Mesendoderm (in vitro differentiated cells): Measurements from ENCODE around the gene CCDC137.

Experiments
- DNase-seq: peaks from one replicate; pipeline ENCODE4 v3.0.0; 2013
- H2AK5ac ChIP-seq: 2 replicates; pipeline ENCODE4 v1.6.1; 2013; ENCODE audit warnings: low read length, inconsistent platforms
- H2BK120ac ChIP-seq: 2 replicates; pipeline ENCODE4 v1.6.1; 2013; ENCODE audit warnings: low read depth, mild to moderate bottlenecking, low read length, moderate library complexity, mixed read lengths
- H2BK15ac ChIP-seq: replicated peaks from 2 replicates; pipeline ENCODE4 v1.6.1; 2013; ENCODE audit warnings: low read depth, mild to moderate bottlenecking, moderate library complexity
- H2BK5ac ChIP-seq: 2 replicates; pipeline ENCODE4 v1.6.1; 2013; ENCODE audit warnings: low read length, inconsistent platforms
- H3K18ac ChIP-seq: 2 replicates; pipeline ENCODE4 v1.6.1; 2013; ENCODE audit warnings: mild to moderate bottlenecking, low read length, mixed read lengths
- H3K23ac ChIP-seq: one replicate; pipeline ENCODE4 v1.6.1; 2013; ENCODE audit warnings: low read length
- H3K27ac ChIP-seq: 2 replicates; pipeline ENCODE4 v1.5.1; 2013; ENCODE audit warnings: low read depth, mild to moderate bottlenecking, inconsistent platforms, low read length, moderate library complexity
- H3K27me3 ChIP-seq: 2 replicates; pipeline ENCODE4 v1.6.1; 2013; ENCODE audit warnings: low read length, control low read depth, mild to moderate bottlenecking, inconsistent platforms; ENCODE audit not compliant: insufficient read depth, poor library complexity
- H3K36me3 ChIP-seq: 2 replicates; pipeline ENCODE4 v1.6.1; 2013; ENCODE audit warnings: low read length, inconsistent platforms; ENCODE audit not compliant: control insufficient read depth, insufficient read depth
- H3K4ac ChIP-seq: one replicate; pipeline ENCODE4 v1.6.1; 2013; ENCODE audit warnings: low read depth, mild to moderate bottlenecking, low read length, moderate library complexity
- H3K4me1 ChIP-seq: 2 replicates; pipeline ENCODE4 v1.6.1; 2013; ENCODE audit warnings: low read depth, low read length, inconsistent platforms; ENCODE audit not compliant: control insufficient read depth
- H3K4me2 ChIP-seq: 2 replicates; pipeline ENCODE4 v1.6.1; 2013; ENCODE audit warnings: low read length
- H3K4me3 ChIP-seq: 2 replicates; pipeline ENCODE4 v1.5.1; 2013; ENCODE audit warnings: mild to moderate bottlenecking, low read length
- H3K56ac ChIP-seq: one replicate; pipeline ENCODE4 v1.6.1; 2013; ENCODE audit warnings: low read length
- H3K79me1 ChIP-seq: 2 replicates; pipeline ENCODE4 v1.6.1; 2013; ENCODE audit warnings: low read length, inconsistent platforms
- H3K79me2 ChIP-seq: 2 replicates; pipeline ENCODE4 v1.6.1; 2013; ENCODE audit warnings: mild to moderate bottlenecking, low read length; ENCODE audit not compliant: control insufficient read depth, insufficient read depth
- H3K9ac ChIP-seq: 2 replicates; pipeline ENCODE4 v1.6.1; 2013; ENCODE audit warnings: low read length, inconsistent platforms
- H4K5ac ChIP-seq: one replicate; pipeline ENCODE4 v1.6.1; 2013; ENCODE audit warnings: low read length
- H4K8ac ChIP-seq: one replicate; pipeline ENCODE4 v1.6.1; 2013; ENCODE audit warnings: low read depth, mild to moderate bottlenecking, control low read depth, low read length, moderate library complexity
- WGBS: extraction: QIAGEN DNeasy Blood & Tissue Kit; methylation state at CpG from one replicate; pipeline ENCODE4 v1.1.7; 2013; ENCODE audit warnings: low lambda C conversion rate, missing lambda C conversion rate; ENCODE audit not compliant: insufficient coverage; ENCODE audit errors: extremely low coverage; 5-methylcytosine and 5-hydroxymethylcytosine counted together

Gene CCDC137

GRCh38 chr17:81647640-81648012 lies 18.9 kb upstream of the CCDC137 start:
- Histone ChIP-seq H4K5ac (no peak overlapping the region), H3K18ac (no peak overlapping the region), H3K23ac (no peak overlapping the region), H3K4ac (no peak overlapping the region), H3K79me1 (no peaks in the 10 kb centered on the region), H2BK120ac (no peak overlapping the region), H2BK5ac (no peak overlapping the region), H2BK15ac (no peak overlapping the region), H3K27me3 (peaks cover 5% of the 10 kb centered on the region), H3K36me3 (no peaks in the 10 kb centered on the region), H3K79me2 (no peaks in the 10 kb centered on the region), H2AK5ac (no peak overlapping the region), H3K27ac (no peak overlapping the region), H3K4me3 (no peak overlapping the region), H3K4me2 (peak overlapping the region; percentile 28), H3K56ac (peak overlapping the region; percentile 35), H4K8ac (no peak overlapping the region), H3K4me1 (no peaks in the 10 kb centered on the region), H3K9ac (no peak overlapping the region)
- no peak for DNase-seq
- WGBS, result no CpG with 5 or more reads among the region's 21 CpGs

DNA sequence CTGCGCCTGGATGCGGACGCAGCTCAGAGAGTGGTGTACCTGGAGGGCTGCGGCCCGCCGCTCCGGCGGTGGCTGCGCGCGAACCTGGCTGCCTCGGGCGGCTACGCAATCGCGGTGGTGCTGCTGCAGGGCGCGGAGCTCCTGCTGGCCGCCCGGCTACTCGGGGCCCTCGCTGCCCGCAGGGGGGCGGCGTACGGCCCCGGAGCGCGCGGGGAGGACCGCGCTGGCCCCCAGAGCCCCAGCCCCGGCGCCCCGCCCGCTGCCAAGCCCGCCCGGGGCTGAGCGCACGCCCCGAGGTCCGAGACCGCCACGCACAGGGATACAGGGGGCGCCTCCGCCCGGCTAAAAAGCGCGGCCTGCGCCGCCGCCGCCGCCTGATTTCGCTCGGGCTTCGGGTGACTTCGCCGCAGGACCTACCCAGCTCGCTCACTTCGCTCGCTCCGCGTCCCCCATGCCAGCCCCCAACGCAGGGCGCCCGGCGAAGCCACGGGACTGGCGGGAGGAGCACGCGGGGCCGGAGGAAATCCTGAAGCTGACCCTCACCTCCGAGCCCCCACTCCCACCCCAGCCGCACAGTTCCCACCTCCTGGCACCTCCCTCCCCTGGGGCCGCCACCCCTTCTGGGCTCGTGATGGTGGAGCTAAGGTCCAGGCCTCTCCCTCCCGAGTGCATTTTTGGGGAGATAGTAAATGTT lies 18.4 kb upstream of the CCDC137 start:
- no peak overlapping the region for H3K4me3 ChIP-seq
- no peak for DNase-seq
- no peaks in the 10 kb centered on the region for H3K36me3 ChIP-seq

GRCh38 chr17:81648707-81649085 lies 17.8 kb upstream of the CCDC137 start:
- WGBS, result no CpG with 5 or more reads among the region's 14 CpGs
- no peak overlapping the region for H2BK15ac ChIP-seq
- no peaks in the 10 kb centered on the region for H3K36me3 ChIP-seq
- H3K4me1 ChIP-seq, result peaks cover 4% of the 10 kb centered on the region
- no peak overlapping the region for H4K5ac ChIP-seq
- H2BK5ac ChIP-seq, result no peak overlapping the region
- no peak overlapping the region for H3K4me2 ChIP-seq
- DNase-seq, result no peak
- peak overlapping the region; percentile 78 for H3K56ac ChIP-seq
- no peak overlapping the region for H4K8ac ChIP-seq
- no peaks in the 10 kb centered on the region for H3K79me2 ChIP-seq
- peaks cover 5% of the 10 kb centered on the region for H3K27me3 ChIP-seq
- no peak overlapping the region for H2AK5ac ChIP-seq
- H3K4me3 ChIP-seq, result no peak overlapping the region
- H3K23ac ChIP-seq, result no peak overlapping the region
- no peaks in the 10 kb centered on the region for H3K79me1 ChIP-seq
- H3K18ac ChIP-seq, result no peak overlapping the region
- H3K27ac ChIP-seq, result no peak overlapping the region
- H2BK120ac ChIP-seq, result no peak overlapping the region
- H3K4ac ChIP-seq, result no peak overlapping the region
- peak overlapping the region; percentile 53 for H3K9ac ChIP-seq

More for the DNA sequence above, 18.4 kb upstream of the CCDC137 start:
- H2BK120ac ChIP-seq, result no peak overlapping the region
- H3K4ac ChIP-seq, result no peak overlapping the region
- H3K4me1 ChIP-seq, result peaks cover 1% of the 10 kb centered on the region
- H3K9ac ChIP-seq, result peak overlapping the region; percentile 53
- H2BK5ac ChIP-seq, result no peak overlapping the region
- H3K18ac ChIP-seq, result no peak overlapping the region
- no peak overlapping the region for H2AK5ac ChIP-seq
- H4K8ac ChIP-seq, result no peak overlapping the region
- WGBS, result no CpG with 5 or more reads among the region's 78 CpGs
- peak overlapping the region; percentile 78 for H3K56ac ChIP-seq
- H3K27me3 ChIP-seq, result peaks cover 5% of the 10 kb centered on the region
- no peaks in the 10 kb centered on the region for H3K79me1 ChIP-seq
- H3K4me2 ChIP-seq, result peak overlapping the region; percentile 28
- no peaks in the 10 kb centered on the region for H3K79me2 ChIP-seq
- H2BK15ac ChIP-seq, result no peak overlapping the region
- peak overlapping the region; percentile 24 for H3K23ac ChIP-seq
- no peak overlapping the region for H3K27ac ChIP-seq
- H4K5ac ChIP-seq, result no peak overlapping the region

- Histone ChIP-seq H3K18ac (no peak overlapping the region), H4K5ac (no peak overlapping the region), H2BK120ac (no peak overlapping the region), H2BK5ac (no peak overlapping the region), H3K27ac (no peak overlapping the region), H3K23ac (no peak overlapping the region), H4K8ac (no peak overlapping the region), H3K27me3 (peaks cover 5% of the 10 kb centered on the region), H3K9ac (no peak overlapping the region), H3K4me3 (no peak overlapping the region), H3K79me1 (no peaks in the 10 kb centered on the region), H3K79me2 (no peaks in the 10 kb centered on the region), H3K4ac (no peak overlapping the region), H3K4me2 (no peak overlapping the region), H3K56ac (no peak overlapping the region), H3K4me1 (peaks cover 4% of the 10 kb centered on the region), H2AK5ac (no peak overlapping the region), H3K36me3 (no peaks in the 10 kb centered on the region), H2BK15ac (no peak overlapping the region)
- no peak for DNase-seq
- WGBS, result no CpG with 5 or more reads among the region's 9 CpGs
Measured at GRCh38 chr17:81650951-81651350, 15.6 kb upstream of the CCDC137 start.

DNA sequence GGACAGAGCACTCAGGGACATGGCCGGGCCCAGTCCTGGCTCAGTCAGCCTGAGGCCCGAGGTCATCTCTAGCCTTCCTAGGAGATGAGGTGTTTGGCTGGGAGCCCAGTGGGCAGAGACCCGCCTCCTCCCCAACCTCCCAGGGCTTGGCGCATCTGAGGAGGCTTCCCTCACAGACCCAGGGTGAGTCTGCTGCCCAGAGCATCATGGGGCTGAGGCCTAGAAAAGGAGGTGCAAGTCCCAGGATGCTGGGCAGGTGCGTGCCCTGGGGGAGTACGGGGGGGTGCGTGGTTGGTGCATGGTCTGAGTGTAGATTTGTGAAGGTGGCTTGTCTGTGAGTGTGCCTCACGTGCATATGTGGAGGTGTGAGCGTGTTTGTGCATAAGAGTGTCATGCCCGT lies 14.8 kb upstream of the CCDC137 start:
- Histone ChIP-seq H2BK15ac (no peak overlapping the region), H3K18ac (no peak overlapping the region)
- no peak for DNase-seq

More for the DNA sequence above, 14.8 kb upstream of the CCDC137 start:
- H3K4me2 ChIP-seq, result no peak overlapping the region
- H2BK5ac ChIP-seq, result no peak overlapping the region
- H4K8ac ChIP-seq, result no peak overlapping the region
- H3K36me3 ChIP-seq, result no peaks in the 10 kb centered on the region
- H3K9ac ChIP-seq, result no peak overlapping the region
- peaks cover 5% of the 10 kb centered on the region for H3K27me3 ChIP-seq
- no peaks in the 10 kb centered on the region for H3K79me2 ChIP-seq
- H3K4me3 ChIP-seq, result no peak overlapping the region
- WGBS, result no CpG with 5 or more reads among the region's 10 CpGs
- no peak overlapping the region for H3K23ac ChIP-seq
- H4K5ac ChIP-seq, result no peak overlapping the region
- H3K4ac ChIP-seq, result no peak overlapping the region
- no peak overlapping the region for H2AK5ac ChIP-seq
- no peak overlapping the region for H2BK120ac ChIP-seq
- no peaks in the 10 kb centered on the region for H3K79me1 ChIP-seq
- H3K56ac ChIP-seq, result no peak overlapping the region
- H3K27ac ChIP-seq, result no peak overlapping the region
- peaks cover 4% of the 10 kb centered on the region for H3K4me1 ChIP-seq
